DMS153 (cell line): Measurements from ENCODE around the gene TBKBP1.

Experiments used
- DNase-seq: peaks from one replicate; lab custom pipeline; 2025; lab: John Stamatoyannopoulos, UW

Gene TBKBP1

GRCh38 chr17:47713980-47714700 lies 20.2 kb downstream of the TBKBP1 start:
- DNase-seq: no peak

GRCh38 chr17:47714773-47715396 lies 20.9 kb downstream of the TBKBP1 start:
- DNase-seq: no peak

GRCh38 chr17:47715669-47716325 lies 21.8 kb downstream of the TBKBP1 start:
- DNase-seq: no peak

DNA sequence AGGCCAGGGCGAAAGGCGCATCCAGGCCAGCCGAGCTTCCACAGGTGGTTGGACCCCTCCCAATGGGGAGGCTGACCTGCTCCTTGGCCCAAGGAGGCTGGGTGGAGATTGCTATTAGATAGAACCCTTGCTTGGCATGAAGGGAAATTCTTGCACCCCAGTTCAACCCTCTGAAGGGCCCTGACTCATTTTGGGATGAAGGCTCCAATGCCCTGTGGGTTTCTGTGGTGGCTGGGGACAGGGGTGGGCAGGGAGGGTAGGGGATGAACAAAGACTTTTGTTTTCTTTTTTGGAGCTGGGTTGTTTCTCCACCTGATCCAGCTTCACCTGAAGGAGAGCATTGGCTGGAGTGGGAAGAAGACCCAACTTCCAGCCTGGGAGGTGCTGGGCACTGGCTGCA lies 22.4 kb downstream of the TBKBP1 start:
- DNase-seq: no peak

DNA sequence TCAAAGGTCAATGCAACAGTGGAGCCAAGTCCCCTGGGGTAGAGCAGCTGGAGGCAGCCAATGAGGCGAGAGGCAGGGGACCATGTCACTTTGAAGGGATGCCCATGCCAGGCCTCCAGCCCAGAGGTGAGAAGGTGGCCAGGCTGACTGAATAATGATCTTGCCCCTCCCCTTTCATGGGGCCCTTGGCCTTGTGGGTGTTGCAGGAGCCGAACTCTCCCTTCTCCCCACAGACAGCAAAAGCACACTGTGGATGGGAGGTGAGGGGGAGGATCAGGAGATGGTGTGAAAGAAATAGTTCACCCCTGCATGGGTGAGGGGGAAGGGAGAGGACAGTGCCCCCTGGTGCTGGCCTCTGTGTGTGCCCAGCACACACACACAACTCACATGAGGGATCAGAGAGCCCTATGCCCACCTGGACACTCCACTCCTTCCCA lies 23.3 kb downstream of the TBKBP1 start:
- DNase-seq: no peak

GRCh38 chr17:47717979-47718621 lies 24.1 kb downstream of the TBKBP1 start:
- no peak for DNase-seq

- DNase-seq: no peak
Observed at GRCh38 chr17:47718634-47719405, 24.9 kb downstream of the TBKBP1 start.

GRCh38 chr17:47719411-47720152 lies 25.6 kb downstream of the TBKBP1 start:
- DNase-seq: no peak

DNA sequence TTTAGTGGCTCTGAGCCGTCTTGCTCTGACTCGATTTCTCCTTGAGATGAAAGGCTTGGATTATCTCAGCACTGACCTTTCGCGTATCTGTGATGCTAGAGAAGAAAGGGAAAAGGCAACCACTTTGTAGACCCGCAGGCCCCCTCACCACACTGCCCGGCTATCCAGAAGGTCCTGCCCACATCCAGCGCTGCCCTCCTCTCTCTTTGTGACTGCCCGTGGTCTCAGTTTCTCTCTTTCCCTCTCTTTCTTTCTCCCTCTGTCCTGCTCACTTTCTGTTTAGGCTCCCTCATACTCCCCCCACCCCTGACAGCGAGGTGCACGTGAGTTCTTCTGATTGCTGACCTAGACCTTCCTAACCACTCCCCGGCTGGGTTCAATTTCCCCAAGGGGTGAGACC lies 26.2 kb downstream of the TBKBP1 start:
- DNase-seq: no peak

- no peak for DNase-seq
Observed at GRCh38 chr17:47720754-47721533, 27.0 kb downstream of the TBKBP1 start.

DNA sequence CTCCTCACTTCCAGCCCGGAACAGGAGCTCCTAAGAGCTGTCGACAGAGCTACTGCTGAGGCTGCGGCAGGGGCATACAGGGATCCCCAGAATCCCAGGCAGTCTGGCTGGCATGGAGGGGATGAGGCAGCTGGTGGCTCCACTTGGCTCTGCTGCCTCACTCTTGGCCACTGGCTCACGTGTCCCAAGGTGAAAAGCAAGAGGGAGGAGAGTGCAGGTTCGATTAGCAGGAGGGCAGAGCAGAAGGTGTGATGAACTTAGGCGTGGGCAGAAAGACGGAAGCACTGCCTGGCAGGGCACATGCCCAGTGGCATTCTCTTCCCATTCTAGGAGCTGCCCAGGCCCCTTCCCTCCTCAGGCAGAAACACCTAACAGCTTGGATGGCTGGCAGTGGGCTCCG lies 27.8 kb downstream of the TBKBP1 start:
- no peak for DNase-seq

DNA sequence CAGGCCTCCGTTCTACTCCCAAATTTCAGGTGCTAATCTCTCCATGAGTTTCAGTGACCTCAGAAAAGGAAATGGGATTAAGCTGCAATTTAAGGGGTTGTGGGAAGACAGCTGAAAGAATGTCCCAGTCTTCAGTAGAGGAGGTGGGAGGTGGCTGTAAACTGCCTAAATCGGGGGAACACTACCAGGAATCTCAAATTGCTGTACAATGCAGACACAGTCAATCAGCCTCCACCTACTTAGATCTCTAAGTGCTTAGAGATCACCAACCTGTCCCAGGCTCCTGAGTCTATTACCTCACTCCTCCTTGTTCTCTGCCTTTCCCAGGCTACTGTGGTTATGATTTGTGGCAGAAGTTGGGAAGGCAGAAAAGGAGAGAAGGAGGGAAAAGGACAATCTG lies 30.7 kb downstream of the TBKBP1 start:
- DNase-seq: no peak

- DNase-seq: no peak
Observed at GRCh38 chr17:47725446-47726111, 31.6 kb downstream of the TBKBP1 start.

DNA sequence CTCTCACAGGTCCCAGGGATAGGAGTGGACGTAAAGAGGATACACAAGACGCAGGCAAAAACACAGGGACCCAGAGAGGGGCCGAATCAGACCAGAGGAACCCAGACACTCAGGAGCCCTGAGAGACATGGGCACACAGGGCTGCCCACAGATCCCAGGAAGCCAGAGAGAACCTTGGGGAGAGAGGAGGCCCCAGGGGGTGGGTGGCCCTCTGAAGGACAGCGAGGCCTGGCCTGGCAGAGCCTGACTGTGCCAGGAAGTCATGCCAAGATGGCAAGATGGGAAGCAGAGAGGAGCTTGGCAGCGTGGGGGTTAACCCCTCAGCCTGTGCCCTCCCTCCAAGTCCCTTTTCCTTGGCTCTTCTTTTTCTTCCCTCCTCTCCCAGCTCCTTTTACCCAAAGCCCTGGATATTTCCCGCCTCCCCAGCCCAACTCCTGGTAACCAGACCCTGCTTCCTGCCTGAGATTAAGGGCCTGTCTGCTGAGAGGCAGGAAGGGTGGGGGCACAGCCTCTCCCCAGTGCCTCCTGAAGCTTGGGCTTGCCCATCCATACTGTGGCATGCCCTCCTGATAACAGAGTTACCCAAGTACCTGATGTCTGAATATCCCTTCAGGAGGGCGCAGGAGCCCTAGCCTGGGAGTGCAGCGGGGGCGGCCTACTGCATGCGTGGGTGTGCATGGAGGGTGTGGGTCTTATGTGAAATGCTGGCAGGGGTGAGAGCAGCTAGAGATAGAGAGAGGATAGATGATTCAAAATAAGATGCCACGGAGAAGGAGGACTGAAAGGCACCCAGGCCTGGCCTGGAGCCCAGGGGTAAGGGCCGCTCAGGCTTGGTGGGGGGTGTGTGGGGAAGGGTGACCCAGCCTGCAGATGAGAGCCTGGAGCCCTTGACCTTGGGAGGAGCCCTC lies 33.1 kb downstream of the TBKBP1 start:
- DNase-seq: no peak

GRCh38 chr17:47727704-47728036 lies 33.7 kb downstream of the TBKBP1 start:
- no peak for DNase-seq

DNA sequence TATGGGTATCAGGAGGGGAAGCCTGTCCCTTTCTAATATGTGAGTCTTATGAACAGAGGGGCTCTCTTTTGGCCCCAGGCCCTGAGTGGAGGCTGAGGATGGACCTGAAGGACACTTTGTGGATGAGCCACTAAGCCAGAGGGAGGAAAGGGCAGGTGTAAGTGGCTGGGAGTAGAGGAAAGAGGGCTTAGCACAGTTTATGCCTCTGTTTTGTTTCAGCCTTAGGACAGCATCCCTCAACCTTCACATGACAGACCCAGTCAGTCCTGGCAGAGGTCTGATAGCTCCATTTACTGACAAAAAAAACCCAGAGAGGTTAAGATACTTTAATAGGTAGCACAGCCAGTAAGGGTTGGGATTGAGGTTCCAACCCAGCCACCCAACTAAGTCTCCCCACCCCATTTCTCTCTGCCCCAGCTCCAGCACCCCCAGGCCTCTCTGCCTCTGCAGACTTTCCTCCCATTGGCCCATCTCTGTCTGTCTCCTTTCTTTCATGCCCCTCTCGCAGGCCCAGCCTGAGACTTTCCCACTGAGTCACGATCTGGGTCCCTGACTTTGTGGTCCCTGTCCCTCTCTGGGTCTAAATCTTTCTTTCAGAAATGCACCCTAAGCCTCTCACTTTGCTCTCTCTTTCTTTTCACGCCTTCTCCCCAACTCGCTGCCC lies 34.4 kb downstream of the TBKBP1 start:
- no peak for DNase-seq

GRCh38 chr17:47729476-47729875 lies 35.5 kb downstream of the TBKBP1 start:
- DNase-seq: no peak

DNA sequence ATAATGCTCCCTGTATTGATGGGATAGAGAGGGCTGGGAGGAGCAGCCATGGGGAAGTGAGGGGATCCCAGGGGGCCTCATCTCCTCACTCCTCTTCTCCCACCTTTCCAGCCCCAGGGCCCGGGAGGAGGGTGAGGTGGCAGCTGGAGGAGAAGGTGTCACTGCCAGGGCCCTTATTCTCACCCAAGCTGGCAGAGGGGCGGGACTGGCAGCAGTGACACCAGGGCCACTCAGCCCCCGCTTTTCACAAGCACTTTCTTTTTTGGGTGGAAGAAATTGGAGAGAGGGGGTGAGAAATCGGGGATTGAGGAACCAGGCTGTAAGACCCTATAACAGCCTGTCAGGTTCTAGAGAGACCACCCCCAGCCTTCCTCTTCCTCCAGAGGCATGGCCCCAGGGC lies 36.7 kb downstream of the TBKBP1 start:
- no peak for DNase-seq
